NCI-H2227 treated with DMSO at 0.1 percent for 48 hours (cell line): ENCODE data around the gene SDHA.
"Not testable (repeated sequence)": the region's sequence is repeated elsewhere in the genome, so short reads cannot be mapped to it uniquely, and the experiment has no call there.

Experiments
- DNase-seq: peaks from one replicate; lab custom pipeline; 2025; lab: John Stamatoyannopoulos, UW

SDHA gene

DNA sequence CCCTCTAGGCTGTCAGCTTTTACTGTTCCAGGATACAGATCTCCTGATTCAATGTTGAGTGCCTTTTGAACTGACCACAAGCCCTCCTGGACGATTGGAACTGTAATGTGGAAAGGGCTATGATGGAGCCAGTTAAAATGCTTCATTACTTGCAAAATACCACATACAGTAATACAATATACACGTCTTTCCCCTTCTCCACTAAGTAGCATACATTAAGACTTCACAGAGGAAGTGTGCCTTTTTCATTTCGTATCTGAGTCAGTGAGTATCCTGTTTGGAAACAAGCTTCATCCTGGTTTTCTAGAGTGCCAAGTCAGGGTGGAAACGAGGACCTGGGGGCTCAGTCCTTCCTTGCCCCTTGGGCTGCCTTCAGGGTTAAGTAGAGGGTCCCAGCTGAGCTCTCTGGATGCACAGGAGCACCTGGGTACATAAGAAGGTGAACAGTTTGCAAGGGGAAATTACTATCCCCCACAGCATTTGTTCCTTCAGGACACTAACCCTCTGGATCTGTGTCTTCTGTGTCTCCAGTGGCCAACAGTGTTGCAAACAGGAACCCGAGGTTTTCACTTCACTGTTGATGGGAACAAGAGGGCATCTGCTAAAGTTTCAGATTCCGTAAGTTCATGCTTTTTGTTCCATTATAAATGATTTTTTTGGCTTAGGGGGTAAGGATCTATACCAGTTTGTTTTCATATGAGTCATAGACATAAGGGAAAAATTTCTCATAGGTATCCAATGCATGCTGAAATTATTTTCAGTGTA lies 5.0 kb downstream of the SDHA start:
- not testable (repeated sequence) for DNase-seq

DNA sequence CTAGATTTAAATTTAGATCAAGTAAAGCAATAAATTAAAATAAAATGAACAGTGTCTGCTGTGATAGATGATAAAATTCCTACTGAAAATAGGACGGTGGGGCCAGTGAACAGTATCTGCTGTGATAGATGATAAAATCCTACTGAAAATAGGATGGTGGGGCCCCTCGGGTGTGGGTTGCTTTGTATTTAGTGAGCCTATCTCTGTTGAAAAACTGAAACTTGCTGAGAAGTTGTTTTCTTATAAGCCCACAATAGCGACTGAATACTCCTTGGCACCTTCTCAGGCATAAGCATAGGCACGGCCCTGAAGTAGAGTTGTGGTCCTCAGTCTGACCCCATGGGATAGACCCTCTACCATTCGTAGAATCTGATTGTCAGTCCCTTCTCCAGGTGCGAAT lies 5.7 kb downstream of the SDHA start:
- no peak for DNase-seq

DNA sequence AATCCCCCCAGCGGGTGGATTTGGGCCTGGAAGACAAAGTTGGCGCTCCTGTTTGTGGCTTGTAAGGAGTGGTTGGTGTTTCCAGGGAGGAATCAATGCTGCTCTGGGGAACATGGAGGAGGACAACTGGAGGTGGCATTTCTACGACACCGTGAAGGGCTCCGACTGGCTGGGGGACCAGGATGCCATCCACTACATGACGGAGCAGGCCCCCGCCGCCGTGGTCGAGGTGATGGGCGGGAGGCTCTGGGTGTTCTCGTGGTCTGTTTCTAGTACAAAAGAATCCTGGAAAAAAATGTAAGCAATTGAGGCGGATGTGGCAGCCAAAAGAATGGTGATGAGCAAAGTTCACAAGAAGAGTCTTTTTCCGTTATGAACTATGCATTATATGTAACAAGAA lies 7.2 kb downstream of the SDHA start:
- DNase-seq, result no peak

DNA sequence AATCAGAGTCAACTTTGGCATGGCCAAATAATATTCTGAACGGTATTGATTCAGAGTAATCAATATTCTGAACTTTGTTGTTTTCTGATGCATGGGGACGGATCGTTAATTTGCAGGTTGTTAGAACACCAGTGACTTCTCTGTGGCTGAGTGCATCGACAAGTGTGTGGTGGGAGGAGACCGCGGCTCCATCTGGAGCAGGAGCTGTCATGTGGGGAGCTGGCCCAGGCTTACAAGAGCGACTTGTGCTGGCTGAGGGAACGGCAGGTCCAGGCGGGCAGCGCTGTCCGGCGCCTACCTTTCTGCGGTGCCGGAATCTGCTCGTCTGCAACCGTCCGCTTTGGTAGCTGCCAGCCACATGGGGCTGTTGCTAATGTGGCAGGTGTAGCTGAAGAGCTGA lies 9.3 kb downstream of the SDHA start:
- not testable (repeated sequence) for DNase-seq

DNA sequence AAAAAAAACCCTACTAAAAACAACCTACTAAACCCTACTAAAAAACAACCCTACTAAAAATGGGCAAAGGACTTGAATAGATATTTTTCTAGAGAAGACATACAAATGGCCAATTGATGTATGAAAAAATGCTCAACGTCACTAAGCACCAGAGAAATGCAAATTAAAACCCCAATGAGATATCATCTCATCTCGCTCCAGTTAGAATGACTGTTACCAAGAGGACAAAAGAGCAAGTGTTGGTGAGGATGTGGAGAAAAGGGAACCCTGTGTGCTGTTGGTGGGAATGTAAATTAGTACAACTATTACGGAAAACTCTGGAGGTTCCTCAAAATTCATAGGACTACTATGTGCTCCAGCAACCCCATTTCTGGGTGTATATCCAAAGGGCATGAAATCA lies 10.8 kb downstream of the SDHA start:
- no peak for DNase-seq

DNA sequence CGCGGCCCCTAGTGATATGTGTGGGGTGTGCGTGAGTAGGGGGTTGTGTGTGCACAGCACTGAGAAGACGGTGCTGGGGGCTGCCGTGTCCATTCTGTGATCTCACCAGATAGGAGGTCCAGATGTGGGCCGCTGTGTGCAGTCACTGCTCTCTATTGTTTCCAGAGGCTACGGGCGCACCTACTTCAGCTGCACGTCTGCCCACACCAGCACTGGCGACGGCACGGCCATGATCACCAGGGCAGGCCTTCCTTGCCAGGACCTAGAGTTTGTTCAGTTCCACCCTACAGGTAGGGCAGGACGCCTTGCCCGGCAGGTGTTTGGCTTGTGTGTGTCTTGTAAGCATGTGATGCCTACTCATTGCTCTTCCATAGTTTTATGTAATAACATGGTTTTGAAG lies 12.6 kb downstream of the SDHA start:
- no peak for DNase-seq

DNA sequence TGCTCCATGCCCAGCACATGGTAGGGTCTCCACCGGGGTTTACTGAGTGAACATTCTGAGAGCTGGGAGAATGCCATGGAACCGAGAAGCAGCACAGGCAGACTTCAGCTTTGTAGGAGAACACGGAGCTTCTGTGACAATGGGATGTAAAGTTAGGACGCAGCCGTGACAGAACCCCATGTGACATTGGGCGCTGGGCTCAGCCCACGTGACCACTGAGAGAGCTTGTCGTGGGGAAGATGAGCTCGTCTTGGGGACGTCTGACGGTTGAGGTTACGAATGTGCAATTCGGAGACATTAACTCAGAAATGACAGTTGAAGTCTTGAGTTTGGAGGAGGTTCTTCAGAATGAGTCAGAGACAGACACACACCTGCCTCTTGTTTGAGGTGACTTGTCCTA lies 13.5 kb downstream of the SDHA start:
- no peak for DNase-seq

DNA sequence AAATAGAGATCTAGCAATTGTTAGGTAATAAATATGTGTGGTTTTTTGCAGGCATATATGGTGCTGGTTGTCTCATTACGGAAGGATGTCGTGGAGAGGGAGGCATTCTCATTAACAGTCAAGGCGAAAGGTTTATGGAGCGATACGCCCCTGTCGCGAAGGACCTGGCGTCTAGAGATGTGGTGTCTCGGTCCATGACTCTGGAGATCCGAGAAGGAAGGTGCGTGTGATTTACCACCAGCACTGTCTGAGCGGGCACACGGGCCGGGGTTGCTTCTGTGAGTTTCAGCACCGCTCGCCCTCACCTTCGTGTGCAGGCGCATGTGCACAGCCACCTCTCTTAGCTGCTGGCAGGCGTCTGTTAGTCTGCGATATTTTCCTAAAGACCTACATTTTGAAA lies 15.3 kb downstream of the SDHA start:
- DNase-seq, result not testable (repeated sequence)

DNA sequence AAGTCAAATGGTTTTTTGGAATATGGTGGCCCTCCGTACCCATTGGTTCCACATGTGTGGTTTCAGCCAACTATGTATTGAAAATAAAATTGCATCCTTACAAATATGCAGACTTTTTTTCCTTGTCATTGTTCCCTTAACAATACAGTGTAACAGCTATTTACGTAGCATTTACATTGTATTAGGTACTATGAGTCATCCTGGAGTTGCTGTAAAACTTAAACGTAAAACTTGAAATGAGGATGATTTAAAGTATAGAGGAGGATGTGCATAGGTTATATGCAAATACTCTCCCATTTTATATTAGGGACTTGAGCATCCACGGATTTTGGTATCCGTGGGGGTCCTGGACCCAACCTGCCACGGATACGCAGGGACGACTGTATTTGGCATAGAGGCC lies 16.3 kb downstream of the SDHA start:
- no peak for DNase-seq

DNA sequence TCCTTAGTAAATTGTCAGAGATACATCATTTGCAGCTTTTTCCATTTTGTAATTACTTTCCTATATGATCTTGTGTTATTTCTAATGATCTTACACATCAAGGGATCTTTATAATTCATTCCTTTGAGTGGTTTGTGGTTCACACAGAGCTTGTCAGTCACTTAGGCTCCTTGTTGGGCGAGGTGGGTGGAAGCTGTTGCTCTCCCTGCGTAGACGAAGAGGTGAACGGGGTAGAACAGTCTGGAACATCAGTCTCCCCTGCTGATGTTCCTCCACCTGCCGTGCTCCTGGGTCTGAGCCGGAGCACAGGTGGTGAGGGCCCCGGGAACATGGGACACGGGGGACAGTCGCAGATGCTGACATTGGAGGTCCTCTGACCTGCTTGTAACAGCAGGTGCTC lies 17.4 kb downstream of the SDHA start:
- DNase-seq, result not testable (repeated sequence)

DNA sequence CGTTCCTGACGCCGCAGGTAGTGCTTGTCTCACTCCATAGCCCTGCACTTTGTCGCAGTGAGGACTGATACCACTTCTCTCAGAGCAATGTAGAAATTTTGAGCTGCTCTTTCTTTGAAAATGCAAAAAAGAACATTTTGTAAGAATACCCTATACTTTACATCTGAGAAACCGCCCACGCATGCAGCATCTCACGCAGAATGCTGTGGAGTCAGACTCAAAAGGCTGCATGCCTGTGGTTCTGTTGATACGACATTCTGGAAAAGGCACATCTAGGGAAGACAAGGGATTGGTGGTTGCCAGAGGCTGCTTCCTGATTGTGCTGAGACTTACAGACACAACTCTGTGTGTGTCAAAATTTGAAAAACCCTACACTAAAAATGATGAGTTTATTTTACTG lies 19.8 kb downstream of the SDHA start:
- not testable (repeated sequence) for DNase-seq

DNA sequence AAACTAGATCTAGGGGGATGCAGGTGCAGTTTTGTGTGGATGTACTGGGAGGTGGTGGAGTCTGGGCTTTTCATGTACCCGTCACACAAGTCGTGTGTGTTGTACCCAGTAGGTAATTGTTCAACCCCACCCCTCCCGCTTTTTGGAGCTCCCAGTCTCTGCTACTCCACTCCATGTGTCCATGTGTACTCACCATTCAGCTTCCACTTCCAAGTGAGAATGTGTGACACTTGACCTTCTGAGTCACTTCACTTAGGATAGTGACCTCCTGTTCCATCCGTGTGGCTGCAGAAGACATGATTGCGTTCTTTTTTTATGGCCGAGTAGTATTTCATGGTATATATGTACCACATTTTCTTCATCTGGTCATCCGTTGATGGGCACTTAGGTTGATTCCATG lies 22.4 kb downstream of the SDHA start:
- DNase-seq, result not testable (repeated sequence)

DNA sequence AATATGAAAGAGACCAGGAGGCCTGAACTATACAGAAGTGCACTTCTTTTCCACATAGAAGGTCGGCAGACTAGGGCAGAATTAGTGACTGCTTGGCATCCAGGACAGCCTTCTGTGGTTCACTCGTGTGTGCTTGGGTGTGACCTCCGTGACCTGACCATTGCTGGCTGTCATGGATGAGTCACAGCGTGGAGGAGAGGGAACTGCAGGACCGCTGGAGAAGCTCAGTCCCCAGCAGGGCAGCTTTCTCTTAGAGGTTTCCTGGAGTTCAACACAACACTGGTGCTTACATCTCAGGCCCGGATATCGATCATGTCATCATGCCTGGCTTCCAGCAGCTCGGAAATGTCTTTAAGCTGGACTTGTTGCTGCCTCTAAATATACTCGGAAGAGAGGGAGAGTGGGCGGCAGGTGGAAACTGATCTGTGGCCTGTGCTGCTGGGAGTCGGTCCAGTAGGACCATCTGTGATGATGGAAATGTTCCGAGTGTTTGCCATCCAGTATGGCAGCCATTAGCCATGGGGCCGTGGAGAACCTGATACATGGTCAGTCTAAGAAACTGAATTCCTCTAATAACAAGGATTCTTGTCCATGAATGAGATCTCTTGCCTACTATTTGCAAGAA lies 23.0 kb downstream of the SDHA start:
- DNase-seq, result not testable (repeated sequence)

DNA sequence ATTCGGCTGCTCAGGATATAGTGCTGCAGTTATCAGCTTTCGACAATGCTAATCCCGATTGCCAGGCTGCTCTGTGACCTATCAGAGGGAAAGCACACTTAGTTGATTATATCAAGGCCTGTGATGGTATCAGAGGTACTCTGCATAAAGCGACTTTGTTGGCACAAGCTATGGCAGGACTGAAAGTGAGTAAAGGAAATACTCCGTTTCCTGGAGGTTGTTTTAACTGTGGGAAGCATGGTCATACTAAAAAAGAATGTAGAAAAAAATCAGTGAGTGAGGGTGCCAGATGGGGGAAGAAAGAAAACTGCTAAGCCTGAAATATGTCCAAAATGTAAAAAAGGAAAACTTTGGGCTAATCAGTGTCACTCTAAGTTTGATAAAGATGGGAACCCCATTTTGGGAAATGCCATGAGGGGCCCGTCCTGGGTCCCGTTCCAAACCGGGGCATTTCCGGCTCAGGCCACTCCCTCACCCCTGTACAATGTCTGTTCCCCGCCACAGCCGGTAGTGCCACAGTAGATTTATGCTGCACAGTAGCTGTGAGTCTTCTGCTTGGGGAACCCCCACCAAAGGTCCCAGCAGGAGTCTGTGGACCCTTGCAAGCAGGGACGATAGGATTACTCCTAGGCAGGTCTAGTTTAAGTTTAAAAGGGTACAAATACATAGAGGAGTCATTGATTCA lies 25.7 kb downstream of the SDHA start:
- not testable (repeated sequence) for DNase-seq

DNA sequence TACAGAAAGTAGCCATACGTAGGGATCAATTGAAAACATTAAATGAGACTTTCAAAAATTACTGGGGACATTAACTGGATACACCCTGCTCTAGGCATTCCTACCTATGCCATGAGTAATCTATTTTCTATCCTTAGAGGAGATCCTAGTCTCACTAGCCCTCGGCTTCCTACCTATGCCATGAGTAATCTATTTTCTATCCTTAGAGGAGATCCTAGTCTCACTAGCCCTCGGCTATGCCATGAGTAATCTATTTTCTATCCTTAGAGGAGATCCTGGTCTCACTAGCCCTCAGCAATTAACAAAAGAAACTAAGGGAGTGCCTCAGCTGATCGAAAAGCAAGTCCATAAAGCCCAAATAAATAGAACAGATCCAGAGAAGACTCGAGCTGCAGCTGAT lies 27.6 kb downstream of the SDHA start:
- not testable (repeated sequence) for DNase-seq

DNA sequence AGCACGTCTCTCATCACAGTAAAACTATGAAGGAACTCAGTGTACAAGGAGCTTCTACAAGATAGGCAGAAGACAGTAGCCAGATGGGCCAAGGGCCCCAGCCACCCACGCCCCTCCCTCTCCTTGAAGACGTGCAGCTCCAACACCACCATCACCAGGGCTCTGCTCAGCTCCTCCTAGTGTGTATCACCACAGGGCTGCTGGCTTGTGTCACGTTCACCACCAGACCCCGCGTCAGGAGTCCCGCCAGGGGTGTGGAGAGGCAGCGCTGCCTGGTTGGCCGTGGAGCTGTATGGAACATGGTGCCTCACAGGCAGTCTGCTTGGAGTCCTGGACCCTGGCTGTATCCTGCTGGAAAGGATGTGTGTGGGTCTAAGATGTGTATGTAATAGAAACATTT lies 32.3 kb downstream of the SDHA start:
- DNase-seq, result not testable (repeated sequence)

DNA sequence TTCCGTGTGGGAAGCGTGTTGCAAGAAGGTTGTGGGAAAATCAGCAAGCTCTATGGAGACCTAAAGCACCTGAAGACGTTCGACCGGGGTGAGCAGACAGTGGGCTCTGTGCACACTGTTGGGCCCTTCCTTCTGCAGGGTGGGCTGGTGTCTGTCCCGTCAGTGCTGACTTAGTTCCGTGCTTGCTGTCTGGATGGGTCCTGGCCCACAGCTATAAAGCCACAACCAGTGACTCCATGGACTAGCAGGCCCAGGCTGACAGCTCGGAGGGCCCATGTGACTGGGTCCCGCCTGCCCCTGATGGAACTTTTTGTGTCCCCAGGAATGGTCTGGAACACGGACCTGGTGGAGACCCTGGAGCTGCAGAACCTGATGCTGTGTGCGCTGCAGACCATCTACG lies 32.9 kb downstream of the SDHA start:
- not testable (repeated sequence) for DNase-seq

DNA sequence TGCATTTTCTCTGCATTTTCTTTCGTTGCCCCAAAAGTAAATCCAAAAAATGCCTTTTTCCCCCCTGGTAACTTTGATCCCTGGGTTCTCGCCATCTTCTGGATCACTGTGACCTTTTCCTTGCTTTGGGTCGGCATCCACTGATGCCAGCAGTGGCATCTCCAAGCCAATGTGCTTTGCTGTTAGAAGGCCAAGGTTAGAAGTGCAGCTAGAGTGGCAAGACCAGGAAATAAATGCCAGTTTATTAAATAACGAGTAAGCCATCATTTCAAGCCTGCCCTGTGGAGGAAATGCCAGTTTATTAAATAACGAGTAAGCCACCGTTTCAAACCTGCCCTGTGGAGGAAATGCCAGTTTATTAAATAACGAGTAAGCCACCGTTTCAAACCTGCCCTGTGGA lies 33.4 kb downstream of the SDHA start:
- not testable (repeated sequence) for DNase-seq

DNA sequence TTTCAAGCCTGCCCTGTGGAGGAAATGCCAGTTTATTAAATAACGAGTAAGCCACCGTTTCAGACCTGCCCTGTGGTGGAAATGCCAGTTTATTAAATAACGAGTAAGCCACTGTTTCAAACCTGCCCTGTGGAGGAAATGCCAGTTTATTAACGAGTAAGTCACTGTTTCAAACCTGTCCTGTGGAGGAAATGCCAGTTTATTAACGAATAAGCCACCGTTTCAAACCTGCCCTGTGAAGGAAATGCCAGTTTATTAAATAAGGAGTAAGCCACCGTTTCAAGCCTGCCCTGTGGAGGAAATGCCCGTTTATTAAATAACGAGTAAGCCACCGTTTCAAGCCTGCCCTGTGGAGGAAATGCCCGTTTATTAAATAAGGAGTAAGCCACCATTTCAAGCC lies 33.9 kb downstream of the SDHA start:
- not testable (repeated sequence) for DNase-seq

DNA sequence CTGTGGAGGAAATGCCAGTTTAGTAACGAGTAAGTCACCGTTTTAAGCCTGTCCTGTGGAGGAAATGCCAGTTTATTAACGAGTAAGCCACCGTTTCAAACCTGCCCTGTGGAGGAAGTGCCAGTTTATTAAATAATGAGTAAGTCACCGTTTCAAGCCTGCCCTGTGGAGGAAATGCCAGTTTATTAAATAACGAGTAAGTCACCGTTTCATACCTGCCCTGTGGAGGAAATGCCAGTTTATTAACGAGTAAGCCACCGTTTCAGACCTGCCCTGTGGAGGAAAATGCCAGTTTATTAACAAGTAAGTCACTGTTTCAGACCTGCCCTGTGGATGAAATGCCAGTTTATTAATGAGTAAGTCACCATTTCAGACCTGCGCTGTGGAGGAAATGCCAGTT lies 34.4 kb downstream of the SDHA start:
- DNase-seq, result no peak

DNA sequence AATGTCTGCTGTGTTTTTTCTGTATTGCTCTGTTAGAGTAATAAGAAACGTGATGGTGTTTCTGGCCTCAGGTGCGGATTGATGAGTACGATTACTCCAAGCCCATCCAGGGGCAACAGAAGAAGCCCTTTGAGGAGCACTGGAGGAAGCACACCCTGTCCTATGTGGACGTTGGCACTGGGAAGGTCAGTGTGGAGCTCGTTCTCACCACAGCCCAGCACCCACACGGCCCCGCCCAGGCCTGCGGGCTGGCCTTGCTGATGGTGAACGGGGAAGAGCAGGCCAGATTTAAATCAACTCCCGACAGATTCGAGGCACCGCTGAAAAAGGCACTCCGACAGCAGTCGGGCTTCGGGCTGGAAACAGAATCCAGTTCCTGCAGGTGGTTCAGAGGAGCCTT lies 36.2 kb downstream of the SDHA start:
- DNase-seq, result not testable (repeated sequence)

DNA sequence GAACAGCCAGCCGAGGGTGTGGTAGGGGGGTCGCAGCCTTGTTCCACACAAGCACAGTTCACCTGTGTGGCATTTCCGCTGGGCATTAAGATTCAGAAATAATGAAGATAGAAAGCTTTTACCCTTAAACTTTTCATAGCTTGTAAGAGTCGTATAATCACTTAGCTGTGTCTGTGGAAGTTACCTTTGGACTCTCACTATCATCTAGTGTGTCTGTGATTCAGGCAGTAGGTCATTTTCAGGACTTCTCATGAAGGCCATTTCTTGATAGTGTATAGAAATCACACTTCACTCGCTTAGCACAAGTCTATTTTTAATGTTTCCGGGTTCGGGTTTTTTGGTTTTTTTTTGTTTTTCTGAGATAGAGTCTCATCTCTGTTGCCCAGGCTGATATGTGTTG lies 37.0 kb downstream of the SDHA start:
- not testable (repeated sequence) for DNase-seq

DNA sequence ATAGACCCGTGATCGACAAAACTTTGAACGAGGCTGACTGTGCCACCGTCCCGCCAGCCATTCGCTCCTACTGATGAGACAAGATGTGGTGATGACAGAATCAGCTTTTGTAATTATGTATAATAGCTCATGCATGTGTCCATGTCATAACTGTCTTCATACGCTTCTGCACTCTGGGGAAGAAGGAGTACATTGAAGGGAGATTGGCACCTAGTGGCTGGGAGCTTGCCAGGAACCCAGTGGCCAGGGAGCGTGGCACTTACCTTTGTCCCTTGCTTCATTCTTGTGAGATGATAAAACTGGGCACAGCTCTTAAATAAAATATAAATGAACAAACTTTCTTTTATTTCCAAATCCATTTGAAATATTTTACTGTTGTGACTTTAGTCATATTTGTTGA lies 38.2 kb downstream of the SDHA start:
- DNase-seq, result not testable (repeated sequence)
